Lower leg skin (tissue), 4 donors: ENCODE results near the gene SMCO1. TPM values are rescaled to one million over a fixed set of nuclear protein-coding genes. Genes with fewer than 3 reads are reported as not detected.

Source experiments
- total RNA-seq, 4 donors: library from RNA; depleted of rRNA; stranded (reverse); fragments of >200 nt; gene quantifications; one replicate each; pipeline ENCODE4 v1.1.0, GENCODE V29; 2016

Gene SMCO1
- total RNA-seq, 4 donors from 2014 or later, result 0.25 TPM; not detected in 3

Other genes starting within 250 kb of the SMCO1 start
- 100 to 1,000 TPM in 3 of 4 donors, 10 to 100 TPM in 1; 96.2 to 144 (median 110) TPM for gene PCYT1A, start 227.6 kb downstream of the SMCO1 start, total RNA-seq
- 1 to 10 TPM; 7.6 to 9.1 (median 8.4) TPM for gene DYNLT2B, start 197.1 kb downstream of the SMCO1 start, total RNA-seq
- 1 to 10 TPM in 2 of 4 donors, not detected in 2; 1.1 to 6.1 TPM for gene TM4SF19, start 177.0 kb downstream of the SMCO1 start, total RNA-seq
- gene UBXN7, start 82.9 kb downstream of the SMCO1 start, total RNA-seq, result 10 to 100 TPM; 20.5 to 30.4 (median 28.0) TPM
- 10 to 100 TPM; 23.9 to 35.4 (median 27.0) TPM for gene RNF168, start 11.6 kb downstream of the SMCO1 start, total RNA-seq
- gene WDR53, start 53.2 kb upstream of the SMCO1 start, total RNA-seq, result 10 to 100 TPM in 3 of 4 donors, 1 to 10 TPM in 1; 4.5 to 16.6 (median 12.2) TPM
- 10 to 100 TPM; 16.1 to 33.7 (median 28.0) TPM for gene FBXO45, start 53.3 kb upstream of the SMCO1 start, total RNA-seq
- gene NRROS, start 124.3 kb upstream of the SMCO1 start, total RNA-seq, result 1 to 10 TPM; 1.8 to 3.1 (median 2.4) TPM
- gene CEP19, start 196.9 kb upstream of the SMCO1 start, total RNA-seq, result 1 to 10 TPM in 2 of 4 donors, under 1 TPM in 1, not detected in 1; 0.63 to 1.4 (median 1.1) TPM
- gene PIGX, start 197.0 kb upstream of the SMCO1 start, total RNA-seq, result 10 to 100 TPM; 18.4 to 28.5 (median 23.2) TPM
- 10 to 100 TPM; 25.3 to 39.0 (median 32.8) TPM for gene PAK2, start 224.5 kb upstream of the SMCO1 start, total RNA-seq